Thoracic aorta (tissue), 2 donors: ENCODE data around the gene DLX5. TPM values are rescaled to one million over a fixed set of nuclear protein-coding genes. Genes with fewer than 3 reads are reported as not detected.

Experiments used
- ATAC-seq: fragments of 150-250 bp; one replicate; pipeline ENCODE4 v1.8.0; 2017; ENCODE audit warnings: low read depth; ENCODE audit not compliant: insufficient number of reproducible peaks, low FRiP score
- DNase-seq: peaks from one replicate; pipeline ENCODE4 v3.0.0-alpha.2; 2020; ENCODE audit warnings: low spot score
- H3K27ac ChIP-seq, 2 donors: fragments of 200-600 bp; sonication (generic); 1 replicate in 1 of 2; 2 replicates in 1 of 2; pipeline ENCODE4 v1.5.1; 2016; ENCODE audit warnings: mild to moderate bottlenecking in 2 of 2, moderate library complexity in 2 of 2
- H3K27me3 ChIP-seq: fragments of 200-600 bp; sonication (generic); replicated peaks from 2 replicates; pipeline ENCODE4 v1.6.0; 2016; ENCODE audit warnings: mild to moderate bottlenecking; ENCODE audit not compliant: insufficient read depth
- H3K36me3 ChIP-seq: fragments of 200-600 bp; sonication (generic); one replicate; pipeline ENCODE4 v1.5.1; 2016
- H3K4me1 ChIP-seq, 2 donors: fragments of 200-600 bp; sonication (generic); 1 replicate in 1 of 2; 2 replicates in 1 of 2; pipeline versions ENCODE4 v1.5.1 to v1.6.0; 2016; ENCODE audit warnings: low read depth in 2 of 2, mild to moderate bottlenecking in 1 of 2; ENCODE audit not compliant: control insufficient read depth in 1 of 2
- H3K4me3 ChIP-seq: fragments of 200-600 bp; sonication (generic); 2 replicates; pipeline ENCODE4 v1.5.1; 2016; ENCODE audit warnings: mild to moderate bottlenecking
- H3K9me3 ChIP-seq: fragments of 200-600 bp; sonication (generic); 2 replicates; pipeline ENCODE4 v1.5.1; 2016
- total RNA-seq, 2 donors: library from RNA; depleted of rRNA; stranded (reverse); fragments of >200 nt; gene quantifications; one replicate each; pipeline versions ENCODE4 v1.1.0 to v1.2.3, GENCODE V29; 2016
- TF ChIP-seq, protein P1 (sequence below): fragments of 200-600 bp; sonication (generic); IDR thresholded peaks from one replicate; pipeline ENCODE4 v1.5.1; 2019; ENCODE audit warnings: antibody characterized with exemption

Gene DLX5
- total RNA-seq, 2 donors from 2014 or later: 0.92 TPM; not detected in 1

DNA sequence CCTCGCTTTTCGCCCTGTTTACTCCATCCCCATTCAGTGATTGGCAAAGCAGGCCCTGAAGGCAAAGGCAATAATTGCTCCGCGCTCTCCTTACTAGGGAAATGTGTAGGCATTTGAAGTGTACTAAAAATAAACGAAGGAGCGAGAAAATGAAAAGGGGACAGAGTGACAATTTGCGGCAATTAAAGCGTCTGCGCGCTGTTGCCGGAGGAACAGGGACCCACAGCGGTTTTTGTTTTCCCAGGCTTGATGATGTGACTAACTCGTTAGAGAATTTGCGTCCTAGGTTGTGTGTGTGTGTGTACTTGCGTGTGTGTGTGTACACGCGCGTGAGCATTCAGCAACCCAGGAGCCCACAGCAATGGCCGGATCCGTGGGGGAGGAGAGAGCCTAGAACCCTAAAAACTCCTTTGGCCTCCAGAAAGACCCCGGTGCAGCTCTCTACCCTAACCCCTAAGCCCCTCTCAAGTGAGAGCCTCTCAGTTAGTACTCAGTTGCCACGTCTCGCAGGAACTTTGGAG lies 27.1 kb downstream of the DLX5 start:
- Histone ChIP-seq H3K4me1 (peaks cover 0 to 2% of the 10 kb centered on the region in 2 donors), H3K27me3 (peaks cover 48% of the 10 kb centered on the region), H3K9me3 (no peaks in the 10 kb centered on the region), H3K4me3 (no peak overlapping the region), H3K27ac (no peak overlapping the region), H3K36me3 (no peaks in the 10 kb centered on the region)
- TF ChIP-seq, protein P1, sequence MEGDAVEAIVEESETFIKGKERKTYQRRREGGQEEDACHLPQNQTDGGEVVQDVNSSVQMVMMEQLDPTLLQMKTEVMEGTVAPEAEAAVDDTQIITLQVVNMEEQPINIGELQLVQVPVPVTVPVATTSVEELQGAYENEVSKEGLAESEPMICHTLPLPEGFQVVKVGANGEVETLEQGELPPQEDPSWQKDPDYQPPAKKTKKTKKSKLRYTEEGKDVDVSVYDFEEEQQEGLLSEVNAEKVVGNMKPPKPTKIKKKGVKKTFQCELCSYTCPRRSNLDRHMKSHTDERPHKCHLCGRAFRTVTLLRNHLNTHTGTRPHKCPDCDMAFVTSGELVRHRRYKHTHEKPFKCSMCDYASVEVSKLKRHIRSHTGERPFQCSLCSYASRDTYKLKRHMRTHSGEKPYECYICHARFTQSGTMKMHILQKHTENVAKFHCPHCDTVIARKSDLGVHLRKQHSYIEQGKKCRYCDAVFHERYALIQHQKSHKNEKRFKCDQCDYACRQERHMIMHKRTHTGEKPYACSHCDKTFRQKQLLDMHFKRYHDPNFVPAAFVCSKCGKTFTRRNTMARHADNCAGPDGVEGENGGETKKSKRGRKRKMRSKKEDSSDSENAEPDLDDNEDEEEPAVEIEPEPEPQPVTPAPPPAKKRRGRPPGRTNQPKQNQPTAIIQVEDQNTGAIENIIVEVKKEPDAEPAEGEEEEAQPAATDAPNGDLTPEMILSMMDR: no peak
- DNase-seq: no peak
- ATAC-seq: no peak

DNA sequence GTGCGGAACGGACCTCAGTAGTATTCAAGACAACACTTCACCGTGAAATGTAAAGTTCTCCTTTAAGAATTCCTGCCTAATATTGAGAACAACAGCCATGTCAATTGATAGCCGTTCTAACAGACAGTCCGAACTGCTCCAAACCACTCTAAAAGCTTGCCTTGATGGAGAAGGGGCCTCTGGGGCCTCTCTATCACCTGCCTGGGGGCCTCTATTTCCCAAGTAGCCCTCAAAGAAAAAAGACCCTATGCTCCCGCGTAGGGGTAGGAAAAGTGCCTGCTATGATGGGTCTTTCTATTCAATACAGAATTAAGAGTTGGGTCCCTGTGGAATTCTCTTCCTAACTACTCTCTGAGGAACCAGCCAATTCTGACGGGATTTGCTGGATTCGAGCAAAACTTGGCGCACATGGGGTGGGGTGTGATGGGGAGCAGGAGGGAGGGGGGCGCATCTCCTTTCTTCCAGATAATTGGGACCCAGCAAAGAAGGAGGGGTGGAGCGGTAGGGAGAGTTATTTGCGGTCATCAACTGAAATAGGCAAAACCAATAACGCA lies 27.6 kb downstream of the DLX5 start:
- ATAC-seq: no peak
- TF ChIP-seq, protein P1: no peak

DNA sequence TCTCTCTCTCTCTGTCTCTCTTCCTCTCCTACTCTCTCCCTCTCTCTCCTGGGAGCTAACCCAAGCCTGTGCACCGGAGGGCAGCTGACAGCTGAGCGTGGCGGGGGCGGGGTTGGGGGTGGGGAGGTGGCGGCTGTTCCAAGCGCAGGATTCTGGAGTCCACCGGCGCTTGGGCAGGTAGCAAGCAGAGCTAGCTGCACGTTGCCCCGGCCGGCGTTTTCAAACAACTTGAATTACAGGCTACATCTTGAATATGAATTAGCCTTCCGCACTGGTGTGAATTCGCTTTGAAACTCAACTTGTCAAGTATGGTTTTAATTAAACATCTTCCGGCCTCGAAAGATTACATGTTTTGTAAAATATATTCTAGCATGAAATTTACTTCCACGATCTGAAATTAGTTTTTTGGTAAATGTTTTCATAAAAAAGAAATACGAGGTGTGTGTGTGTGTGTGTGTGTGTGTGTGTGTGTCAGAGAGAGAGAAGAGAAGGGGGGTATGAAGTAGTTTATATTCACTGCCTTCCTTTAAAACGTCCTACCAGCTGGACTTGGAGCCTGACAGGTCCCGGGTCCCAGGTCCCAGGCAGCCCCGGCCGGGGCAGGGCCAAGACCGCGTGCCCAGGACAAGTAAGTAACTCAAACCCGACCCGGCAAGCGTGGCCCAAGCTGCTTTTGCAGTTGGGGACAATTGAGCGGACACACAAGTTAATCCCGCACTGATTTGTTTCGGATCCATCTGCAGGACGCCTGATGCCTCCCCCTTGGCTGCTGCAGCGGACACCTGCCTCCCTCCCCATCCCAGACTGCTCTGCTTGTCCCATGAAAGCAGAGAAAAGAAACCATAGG lies 28.3 kb downstream of the DLX5 start:
- DNase-seq: no peak
- Histone ChIP-seq H3K4me1 (peaks cover 0 to 4% of the 10 kb centered on the region in 2 donors), H3K9me3 (no peaks in the 10 kb centered on the region), H3K36me3 (no peaks in the 10 kb centered on the region), H3K4me3 (no peak overlapping the region), H3K27me3 (peaks cover 48% of the 10 kb centered on the region), H3K27ac (no peak overlapping the region)
- TF ChIP-seq, protein P1: no peak
- ATAC-seq: no peak

More for the DNA sequence above, 27.6 kb downstream of the DLX5 start:
- no peak overlapping the region for H3K27ac ChIP-seq
- H3K4me3 ChIP-seq: no peak overlapping the region
- H3K4me1 ChIP-seq: peaks cover 0 to 4% of the 10 kb centered on the region in 2 donors
- H3K27me3 ChIP-seq: peaks cover 47% of the 10 kb centered on the region
- H3K9me3 ChIP-seq: no peaks in the 10 kb centered on the region
- H3K36me3 ChIP-seq: no peaks in the 10 kb centered on the region
- DNase-seq: no peak

DNA sequence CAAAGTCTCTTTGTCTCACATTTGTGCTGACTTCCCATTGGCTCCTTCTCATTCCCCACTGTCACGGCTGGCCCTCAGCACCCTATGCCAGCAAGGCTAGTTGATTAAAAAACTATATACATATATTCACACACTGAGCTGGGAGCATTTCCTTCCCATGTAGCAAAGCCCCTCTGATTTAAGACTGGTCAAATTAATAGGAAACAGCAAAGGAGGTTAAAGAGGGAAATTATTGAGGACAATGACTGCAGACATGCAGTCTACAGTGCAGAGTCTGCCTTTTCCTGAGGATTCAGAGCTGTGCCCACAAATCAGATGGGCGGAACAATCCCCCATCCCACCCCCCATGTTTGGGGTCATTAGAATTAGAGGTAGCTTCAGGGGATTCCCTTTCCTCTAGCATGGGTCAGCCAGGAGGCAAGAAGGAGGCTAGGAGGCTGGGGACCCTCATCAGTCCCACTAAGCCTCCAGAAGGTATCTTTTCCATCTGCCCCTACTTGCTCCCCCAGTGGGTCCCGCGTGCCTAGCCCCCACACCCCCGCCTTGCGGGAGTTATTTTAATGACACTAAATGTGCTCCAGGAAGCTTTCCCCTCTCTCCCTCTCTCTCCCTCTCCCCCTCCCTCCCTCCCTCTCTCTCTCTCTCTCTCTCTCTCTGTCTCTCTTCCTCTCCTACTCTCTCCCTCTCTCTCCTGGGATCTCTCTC lies 29.1 kb downstream of the DLX5 start:
- DNase-seq (no peak), ATAC-seq (no peak)
- H3K4me3 ChIP-seq: no peak overlapping the region
- H3K36me3 ChIP-seq: no peaks in the 10 kb centered on the region
- TF ChIP-seq, protein P1: no peak
- H3K27me3 ChIP-seq: peaks cover 40% of the 10 kb centered on the region
- H3K4me1 ChIP-seq: peaks cover 0 to 4% of the 10 kb centered on the region in 2 donors
- no peak overlapping the region for H3K27ac ChIP-seq
- no peaks in the 10 kb centered on the region for H3K9me3 ChIP-seq

DNA sequence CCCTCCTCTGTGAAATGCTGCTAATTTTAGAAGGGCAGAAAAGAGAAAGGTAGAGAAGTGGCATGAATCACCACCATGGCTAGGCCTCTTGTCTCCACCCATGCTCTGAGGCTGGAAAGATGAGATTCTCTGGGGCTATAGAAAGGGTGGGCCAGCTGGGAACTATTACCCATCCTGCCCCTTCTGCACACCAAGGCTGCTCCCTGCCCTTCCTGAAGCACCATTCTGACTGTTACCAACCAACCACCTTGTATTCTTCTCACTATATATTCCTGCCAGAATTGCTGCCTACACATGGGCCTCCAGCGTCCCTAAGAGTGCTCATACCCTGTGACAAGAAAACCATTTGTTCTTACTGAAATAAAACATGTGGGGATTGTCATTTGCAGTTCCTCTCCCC lies 30.7 kb downstream of the DLX5 start:
- Histone ChIP-seq H3K27me3 (peaks cover 40% of the 10 kb centered on the region), H3K4me1 (peaks cover 0 to 4% of the 10 kb centered on the region in 2 donors), H3K9me3 (no peaks in the 10 kb centered on the region), H3K27ac (no peak overlapping the region), H3K4me3 (no peak overlapping the region), H3K36me3 (no peaks in the 10 kb centered on the region)
- TF ChIP-seq, protein P1: no peak
- ATAC-seq (no peak), DNase-seq (no peak)
